ENCODE data around the gene INSIG1. TPM values are rescaled to one million over a fixed set of nuclear protein-coding genes. Genes with fewer than 3 reads are reported as not detected.

The INSIG1 gene
- total RNA-seq, 1 donor from 2014 or later, result 38.2 TPM

DNA sequence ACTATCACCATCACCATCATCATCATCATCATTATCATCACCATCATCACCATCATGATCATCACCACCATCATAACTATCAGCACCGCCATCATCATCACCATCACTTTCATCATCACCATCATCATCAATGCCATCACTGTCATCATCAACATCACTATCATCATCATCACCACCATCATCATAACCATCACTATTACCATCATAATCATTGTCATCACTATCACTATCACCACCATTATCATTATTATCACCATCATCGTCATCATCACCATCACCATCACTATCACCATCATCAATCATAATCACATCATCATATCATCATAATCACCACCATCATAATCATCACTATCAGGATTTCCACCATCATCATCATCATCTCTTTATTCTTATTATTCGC is 20.6 kb downstream of the INSIG1 start:
- TF ChIP-seq, protein P1, sequence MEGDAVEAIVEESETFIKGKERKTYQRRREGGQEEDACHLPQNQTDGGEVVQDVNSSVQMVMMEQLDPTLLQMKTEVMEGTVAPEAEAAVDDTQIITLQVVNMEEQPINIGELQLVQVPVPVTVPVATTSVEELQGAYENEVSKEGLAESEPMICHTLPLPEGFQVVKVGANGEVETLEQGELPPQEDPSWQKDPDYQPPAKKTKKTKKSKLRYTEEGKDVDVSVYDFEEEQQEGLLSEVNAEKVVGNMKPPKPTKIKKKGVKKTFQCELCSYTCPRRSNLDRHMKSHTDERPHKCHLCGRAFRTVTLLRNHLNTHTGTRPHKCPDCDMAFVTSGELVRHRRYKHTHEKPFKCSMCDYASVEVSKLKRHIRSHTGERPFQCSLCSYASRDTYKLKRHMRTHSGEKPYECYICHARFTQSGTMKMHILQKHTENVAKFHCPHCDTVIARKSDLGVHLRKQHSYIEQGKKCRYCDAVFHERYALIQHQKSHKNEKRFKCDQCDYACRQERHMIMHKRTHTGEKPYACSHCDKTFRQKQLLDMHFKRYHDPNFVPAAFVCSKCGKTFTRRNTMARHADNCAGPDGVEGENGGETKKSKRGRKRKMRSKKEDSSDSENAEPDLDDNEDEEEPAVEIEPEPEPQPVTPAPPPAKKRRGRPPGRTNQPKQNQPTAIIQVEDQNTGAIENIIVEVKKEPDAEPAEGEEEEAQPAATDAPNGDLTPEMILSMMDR (conservative IDR thresholded peaks at IDR 0.05), result no peak
- peaks cover 1% of the 10 kb centered on the region for H3K9me3 Mint-ChIP-seq
- H3K27ac Mint-ChIP-seq, result no peak overlapping the region
- H3K4me1 Mint-ChIP-seq (ENCODE audit: unreplicated experiment), result no peaks in the 10 kb centered on the region
- no peaks in the 10 kb centered on the region for H3K36me3 Mint-ChIP-seq
- peaks cover 8% of the 10 kb centered on the region for H3K27me3 Mint-ChIP-seq
- DNase-seq (ENCODE audit: extremely low spot score, unreplicated experiment), result no peak
- H3K4me3 Mint-ChIP-seq, result no peak overlapping the region

DNA sequence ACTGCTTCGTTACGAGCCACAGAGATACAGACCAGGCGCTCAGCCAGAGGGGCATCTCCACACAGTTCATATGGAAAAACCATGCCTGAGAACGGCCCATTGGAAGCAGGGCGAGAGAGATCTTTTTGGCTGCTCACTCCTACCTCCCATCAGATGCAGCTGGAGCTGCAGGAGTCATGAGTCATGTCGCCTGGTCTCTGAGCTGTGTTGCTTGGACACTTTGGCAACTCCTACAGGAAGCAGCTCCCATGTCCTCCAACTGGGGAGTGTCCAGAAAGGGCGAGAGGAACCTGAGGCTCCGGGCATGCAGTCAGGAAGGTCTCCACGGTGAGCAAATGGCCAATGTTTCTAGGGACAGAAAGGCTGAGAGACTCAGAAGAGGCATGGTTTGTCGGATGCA is 24.9 kb downstream of the INSIG1 start:
- H3K27me3 Mint-ChIP-seq, result peaks cover 20% of the 10 kb centered on the region
- no peak overlapping the region for H3K4me3 Mint-ChIP-seq
- DNase-seq (ENCODE audit: extremely low spot score, unreplicated experiment), result no peak
- no peaks in the 10 kb centered on the region for H3K36me3 Mint-ChIP-seq
- TF ChIP-seq, protein P1 (conservative IDR thresholded peaks at IDR 0.05), result no peak
- H3K9me3 Mint-ChIP-seq, result peaks cover 4% of the 10 kb centered on the region
- H3K4me1 Mint-ChIP-seq (ENCODE audit: unreplicated experiment), result no peaks in the 10 kb centered on the region
- no peak overlapping the region for H3K27ac Mint-ChIP-seq

DNA sequence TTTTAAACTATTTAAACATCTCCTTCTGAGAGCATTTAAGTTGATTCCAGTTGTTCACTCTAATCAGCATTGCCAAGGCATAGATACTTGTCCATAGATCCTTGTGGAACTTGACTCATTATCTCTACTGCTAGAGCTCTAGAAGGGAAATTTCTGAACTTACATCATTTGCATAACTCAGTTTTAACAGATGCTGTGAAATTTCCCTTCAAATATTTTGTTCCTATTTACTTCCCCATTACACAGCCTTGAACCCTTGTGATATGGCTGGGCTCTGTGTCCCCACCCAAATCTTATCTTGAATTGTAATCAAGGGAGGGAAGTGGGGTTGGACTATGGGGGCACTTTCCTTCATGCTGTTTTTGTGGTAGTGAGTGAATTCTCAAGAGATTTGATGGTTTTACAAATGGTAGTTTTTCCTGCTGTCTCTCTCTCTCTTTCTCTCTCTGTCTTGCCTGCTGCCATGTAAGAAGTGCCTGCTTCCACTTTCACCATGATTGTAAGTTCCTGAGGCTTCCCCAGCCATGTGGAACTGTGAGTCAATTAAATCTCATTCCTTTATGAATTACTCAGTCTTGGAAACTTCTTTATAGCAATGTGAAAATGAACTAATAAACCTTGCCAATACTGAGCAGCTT is 25.4 kb downstream of the INSIG1 start:
- Mint-ChIP-seq H3K4me3 (no peak overlapping the region), H3K9me3 (peaks cover 4% of the 10 kb centered on the region), H3K27me3 (peaks cover 20% of the 10 kb centered on the region), H3K36me3 (no peaks in the 10 kb centered on the region), H3K27ac (no peak overlapping the region), H3K4me1 (ENCODE audit: unreplicated experiment) (no peaks in the 10 kb centered on the region)
- no peak for DNase-seq (ENCODE audit: extremely low spot score, unreplicated experiment)
- TF ChIP-seq, protein P1 (conservative IDR thresholded peaks at IDR 0.05), result no peak

DNA sequence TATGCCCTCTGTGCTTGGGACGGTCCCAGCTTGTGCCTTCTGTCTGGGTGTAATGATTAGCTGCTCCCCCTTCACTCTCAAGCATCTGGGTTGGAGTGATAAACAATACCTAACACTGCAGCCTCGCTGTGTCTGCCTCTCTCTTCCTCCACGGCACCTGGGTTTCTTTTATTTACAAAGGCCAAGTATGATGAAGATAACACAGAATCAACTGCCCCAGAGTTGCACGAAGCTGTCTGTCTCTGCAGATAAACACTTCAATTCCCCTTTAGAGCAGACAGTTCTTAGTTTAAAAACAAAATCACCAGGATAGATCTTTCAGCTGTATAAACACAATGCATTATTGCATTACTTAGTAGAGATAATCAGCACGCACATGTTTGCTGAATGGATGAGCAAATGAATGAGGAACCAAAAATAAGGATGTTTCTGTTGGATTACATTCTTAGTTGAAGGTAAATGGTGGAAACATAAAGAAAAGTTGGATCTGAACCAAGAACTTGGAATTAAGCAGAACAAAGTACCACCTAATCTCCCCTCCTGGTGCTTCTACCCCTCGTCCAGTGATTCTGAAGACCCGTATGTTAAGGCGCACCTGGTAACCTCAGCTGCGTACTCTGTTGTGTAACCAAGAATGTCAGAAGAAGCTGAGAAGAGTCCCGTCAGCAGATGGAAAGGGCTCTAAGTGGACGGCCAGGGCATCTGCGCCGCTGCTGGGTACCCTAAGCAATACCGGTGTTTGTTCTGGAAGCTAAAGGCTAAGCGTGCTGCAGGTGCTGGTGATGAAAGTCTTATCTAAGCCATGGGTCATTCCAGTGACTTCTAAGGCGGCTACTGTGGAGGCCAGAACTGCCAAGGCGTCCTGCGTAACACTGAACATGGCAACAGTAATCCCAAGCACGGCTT is 26.6 kb downstream of the INSIG1 start:
- Mint-ChIP-seq H3K27me3 (peaks cover 20% of the 10 kb centered on the region), H3K4me1 (ENCODE audit: unreplicated experiment) (no peaks in the 10 kb centered on the region), H3K9me3 (peaks cover 4% of the 10 kb centered on the region), H3K27ac (no peak overlapping the region), H3K36me3 (no peaks in the 10 kb centered on the region), H3K4me3 (no peak overlapping the region)
- DNase-seq (ENCODE audit: extremely low spot score, unreplicated experiment), result no peak
- TF ChIP-seq, protein P1 (conservative IDR thresholded peaks at IDR 0.05), result no peak

DNA sequence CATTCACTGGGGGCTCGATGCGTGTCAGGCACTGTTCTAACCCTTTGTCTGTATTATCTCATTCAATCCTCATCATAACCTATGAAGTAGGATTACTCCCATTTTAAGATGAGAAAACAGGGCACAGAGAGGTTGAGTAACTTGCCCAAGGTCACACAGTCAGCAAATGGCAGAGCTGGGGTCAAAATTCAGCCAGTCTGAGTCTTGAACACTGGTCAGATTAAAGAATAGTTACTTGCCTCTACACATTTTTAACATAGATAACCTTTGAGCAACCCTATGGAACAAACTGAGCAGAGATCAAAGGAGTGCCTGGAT is 27.2 kb downstream of the INSIG1 start:
- Mint-ChIP-seq H3K4me3 (no peak overlapping the region), H3K27ac (no peak overlapping the region), H3K27me3 (peaks cover 16% of the 10 kb centered on the region), H3K9me3 (peaks cover 4% of the 10 kb centered on the region), H3K36me3 (no peaks in the 10 kb centered on the region), H3K4me1 (ENCODE audit: unreplicated experiment) (no peaks in the 10 kb centered on the region)
- TF ChIP-seq, protein P1 (conservative IDR thresholded peaks at IDR 0.05), result no peak
- no peak for DNase-seq (ENCODE audit: extremely low spot score, unreplicated experiment)

Measured in type B pancreatic cell (in vitro differentiated cells).